GM23248 (cell line): Measurements from ENCODE around the gene PISD.

Source experiments
- EZH2 ChIP-seq: fragments of 200-600 bp; sonication (generic); IDR thresholded peaks from 2 replicates; pipeline ENCODE4 v1.6.1; 2018; ENCODE audit warnings: antibody characterized with exemption, mild to moderate bottlenecking; ENCODE audit not compliant: insufficient read depth, poor library complexity, severe bottlenecking
- EZH2phosphoT487 ChIP-seq: fragments of 200-600 bp; sonication (generic); IDR thresholded peaks from 2 replicates; pipeline ENCODE4 v1.6.1; 2018; ENCODE audit warnings: antibody characterized with exemption, moderate library complexity, mild to moderate bottlenecking, low read depth; ENCODE audit not compliant: insufficient read depth

DNA sequence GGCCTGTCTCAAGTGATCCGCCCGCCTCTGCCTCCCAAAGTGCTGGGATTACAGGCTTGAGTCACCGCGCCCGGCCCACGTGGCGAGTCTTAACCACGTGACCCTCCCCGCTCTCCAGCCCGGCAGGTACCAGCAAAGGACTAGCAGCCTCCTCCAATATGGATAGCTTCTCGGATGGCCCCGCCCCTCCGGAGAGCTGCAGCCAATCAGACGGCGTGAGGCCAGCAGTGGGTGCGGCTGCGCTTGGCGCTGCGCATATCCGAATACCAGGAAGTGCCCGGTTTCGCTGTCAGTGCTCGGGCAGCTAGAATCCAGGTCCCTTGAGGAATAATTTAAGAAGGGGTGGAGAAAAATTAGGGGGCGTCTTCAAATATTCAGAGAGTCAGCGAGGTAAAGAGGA is 14.7 kb upstream of the PISD start:
- TF ChIP-seq EZH2 (no peak), EZH2phosphoT487 (no peak)
